Epithelial cell of prostate (primary cell): ENCODE results near the gene PPP1R13B.
"Not testable (repeated sequence)": the region's sequence is repeated elsewhere in the genome, so short reads cannot be mapped to it uniquely, and the experiment has no call there.

Source experiments
- DNase-seq: peaks from one replicate; pipeline ENCODE4 v3.0.0-alpha.2; 2011; ENCODE audit warnings: low read depth, low spot score
- H3K27ac ChIP-seq: fragments of 450-650 bp; 2 replicates; pipeline ENCODE4 v1.5.1; 2017; ENCODE audit warnings: mild to moderate bottlenecking

The PPP1R13B gene

GRCh38 chr14:103847451-103848174 lies at the start of gene PPP1R13B:
Gene PPP1R13B, minus strand, starts transcription at chr14:103847575. Its CDS starts 268 bp downstream, at chr14:103847307.
- peak; percentile 43 for DNase-seq
- H3K27ac ChIP-seq, result peak within 1 kb of the TSS; percentile 68

DNA sequence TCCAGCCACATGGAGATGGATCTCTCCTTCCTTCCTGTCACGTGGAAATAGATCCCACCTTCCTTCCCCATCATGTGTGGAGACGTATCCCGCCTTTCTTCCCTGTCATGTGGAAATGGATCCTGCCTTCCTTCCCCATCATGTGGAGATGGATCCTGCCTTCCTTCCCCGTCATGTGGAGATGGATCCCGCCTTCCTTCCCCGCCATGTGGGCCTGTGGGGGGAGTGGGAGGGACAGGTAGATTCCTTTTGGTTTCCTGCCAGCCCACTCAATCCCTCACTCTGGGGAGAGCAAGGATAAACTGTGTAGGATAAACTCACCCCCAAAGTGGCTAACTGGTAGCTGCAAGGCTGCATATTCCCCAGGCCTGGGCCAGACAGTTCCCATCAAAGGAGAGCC lies 49.2 kb upstream of the PPP1R13B start:
- H3K27ac ChIP-seq, result no peak overlapping the region
- DNase-seq, result no peak

DNA sequence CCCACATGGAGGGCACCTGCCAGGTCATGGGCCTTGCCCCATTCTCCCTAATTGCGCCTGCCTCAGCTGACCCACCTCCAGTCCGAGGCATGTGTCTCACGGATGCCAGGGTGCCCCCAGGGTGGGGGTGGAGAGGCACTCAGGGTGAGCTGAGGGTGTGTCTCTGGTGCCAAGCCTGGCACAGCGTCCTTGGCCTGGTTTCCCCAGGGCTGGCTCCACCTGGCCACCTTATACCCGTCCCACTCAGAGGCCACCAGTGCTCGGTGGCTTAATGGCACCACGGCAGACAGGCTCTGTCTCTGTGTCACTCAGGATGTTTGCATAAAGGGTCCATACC lies 47.3 kb upstream of the PPP1R13B start:
- DNase-seq, result no peak
- no peak overlapping the region for H3K27ac ChIP-seq

DNA sequence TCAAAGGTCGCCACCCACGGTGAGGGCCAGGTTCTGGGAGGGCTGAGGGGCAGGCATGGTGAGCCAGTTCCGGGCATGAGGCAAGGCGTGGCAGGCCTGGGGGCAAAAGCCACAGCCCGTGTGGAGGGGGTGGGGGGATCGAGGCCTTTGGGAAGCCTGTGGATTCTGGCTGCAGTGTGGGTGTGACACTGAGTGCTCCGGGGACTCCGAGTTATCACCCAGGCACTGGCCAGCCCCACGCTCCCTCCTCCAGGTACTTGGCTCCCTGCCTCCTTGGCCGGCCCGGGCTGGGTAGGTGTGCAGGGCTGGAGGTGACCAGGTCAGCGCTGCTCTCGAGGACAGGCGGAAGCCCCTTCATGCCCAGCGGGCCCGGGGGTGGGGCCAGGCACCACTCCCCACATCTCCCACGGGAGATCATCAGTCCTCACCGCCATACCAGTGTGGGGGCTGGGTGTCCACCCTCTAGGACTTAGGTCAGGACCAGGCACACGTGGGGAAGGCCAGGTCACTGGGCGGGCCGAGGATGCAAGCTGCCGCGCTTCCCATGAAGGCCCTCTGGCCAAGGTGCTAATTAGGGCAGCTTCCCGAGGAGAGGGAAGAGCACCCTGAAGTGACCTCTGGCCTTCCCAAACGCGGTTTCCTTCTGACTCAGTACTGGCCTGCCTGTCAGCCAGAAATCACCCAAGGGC lies 46.8 kb upstream of the PPP1R13B start:
- DNase-seq, result no peak
- no peak overlapping the region for H3K27ac ChIP-seq

- H3K27ac ChIP-seq, result no peak overlapping the region
- no peak for DNase-seq
These were observed 44.9 kb upstream of the PPP1R13B start for GRCh38 chr14:103892247-103892646.

DNA sequence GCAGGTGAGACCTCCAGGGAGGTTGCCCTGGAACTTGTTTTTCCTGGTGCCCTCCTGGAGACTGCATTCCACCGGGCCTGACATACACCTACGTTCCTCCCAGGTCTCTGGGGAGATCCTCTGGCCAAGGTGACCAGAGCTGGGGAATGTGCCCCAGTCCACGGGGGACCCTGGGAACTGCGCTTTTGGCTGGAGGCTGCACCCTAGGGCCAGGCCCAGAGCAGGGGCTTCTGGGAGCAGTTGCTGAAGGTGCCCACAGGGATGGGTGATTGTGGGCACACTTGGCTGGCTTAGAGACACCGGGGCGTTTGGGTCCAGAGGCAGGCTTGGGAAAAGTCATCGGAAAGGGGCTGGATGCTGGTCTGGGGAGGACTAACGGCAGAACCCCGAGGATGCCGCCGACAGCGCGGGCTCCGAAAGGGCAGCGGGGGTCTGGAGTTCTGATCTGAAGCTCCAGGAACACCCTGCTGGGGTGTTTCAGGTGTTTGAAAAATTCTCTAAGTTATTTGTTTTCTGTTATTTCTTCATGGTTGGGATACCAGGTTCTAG lies 44.4 kb upstream of the PPP1R13B start:
- no peak overlapping the region for H3K27ac ChIP-seq
- no peak for DNase-seq

GRCh38 chr14:103890821-103891666 lies 43.7 kb upstream of the PPP1R13B start:
- no peak for DNase-seq

DNA sequence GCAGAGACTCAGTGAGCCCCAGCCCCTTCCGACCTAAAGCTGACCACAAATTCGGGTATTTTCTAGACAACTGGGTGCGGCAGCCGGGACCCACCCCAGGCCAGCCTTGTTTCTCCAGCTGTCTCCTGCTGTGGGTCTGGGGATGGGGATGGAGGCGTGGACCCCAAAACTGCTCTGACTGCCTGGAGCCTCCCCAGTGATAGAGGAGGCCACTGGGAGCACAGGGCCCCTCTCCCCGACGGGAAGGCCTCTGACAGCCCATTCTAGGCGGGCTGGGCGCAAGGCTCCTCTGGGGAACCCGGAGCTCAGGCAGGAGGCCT lies 42.6 kb upstream of the PPP1R13B start:
- no peak for DNase-seq
- H3K27ac ChIP-seq, result no peak overlapping the region

More at GRCh38 chr14:103890821-103891666, 43.7 kb upstream of the PPP1R13B start:
- H3K27ac ChIP-seq, result no peak overlapping the region

GRCh38 chr14:103889313-103890051 lies 42.1 kb upstream of the PPP1R13B start:
- H3K27ac ChIP-seq, result no peak overlapping the region
- no peak for DNase-seq

DNA sequence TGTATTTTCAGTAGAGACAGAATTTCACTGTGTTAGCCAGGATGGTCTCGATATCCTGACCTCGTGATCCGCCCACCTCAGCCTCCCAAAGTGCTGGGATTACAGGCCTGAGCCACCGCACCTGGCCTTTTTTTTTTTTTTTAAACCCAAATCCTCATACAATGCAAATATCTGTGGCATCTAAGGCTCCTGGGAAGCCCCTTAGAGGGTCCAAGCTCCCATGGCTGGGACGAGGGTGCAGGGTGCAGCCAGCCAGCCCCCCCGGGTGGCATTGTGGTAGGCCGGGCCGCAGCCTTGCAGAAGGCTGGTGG lies 41.6 kb upstream of the PPP1R13B start:
- not testable (repeated sequence) for DNase-seq, H3K27ac ChIP-seq

DNA sequence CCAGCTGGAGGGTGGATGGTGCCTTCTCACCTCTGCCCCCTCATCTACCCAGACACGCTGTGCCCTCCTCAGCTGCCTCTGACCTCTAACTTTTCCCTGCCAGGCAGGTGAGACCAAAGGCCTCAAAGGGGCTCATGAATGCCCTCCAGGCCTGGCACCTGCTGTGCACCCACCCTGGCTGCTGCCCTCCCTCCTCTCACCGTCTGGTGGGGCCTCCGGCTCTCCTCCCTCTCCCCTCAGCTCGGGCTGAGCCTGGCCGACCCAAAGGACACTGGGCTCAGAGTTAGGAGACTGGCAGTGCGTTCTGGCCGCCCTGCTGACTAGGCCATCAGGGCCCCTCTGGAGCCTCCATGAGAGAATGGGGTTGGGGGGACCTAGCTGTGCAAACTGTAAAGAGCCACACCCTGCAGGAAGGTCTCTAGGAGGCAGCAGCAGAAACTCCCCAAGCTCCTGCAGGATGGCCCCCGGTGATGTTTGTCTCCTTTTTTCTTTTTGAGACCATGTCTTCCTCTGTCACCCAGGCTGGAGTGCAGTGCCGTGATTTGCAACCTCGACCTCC lies 40.3 kb upstream of the PPP1R13B start:
- no peak for DNase-seq
- H3K27ac ChIP-seq, result no peak overlapping the region

- DNase-seq, result no peak
These were observed 39.8 kb upstream of the PPP1R13B start for GRCh38 chr14:103887170-103887501.

GRCh38 chr14:103886304-103887169 lies 39.2 kb upstream of the PPP1R13B start:
- DNase-seq, result no peak

More at GRCh38 chr14:103887170-103887501, 39.8 kb upstream of the PPP1R13B start:
- H3K27ac ChIP-seq, result no peak overlapping the region

GRCh38 chr14:103885509-103885932 lies 38.1 kb upstream of the PPP1R13B start:
- H3K27ac ChIP-seq, result no peak overlapping the region
- no peak for DNase-seq

More at GRCh38 chr14:103886304-103887169, 39.2 kb upstream of the PPP1R13B start:
- H3K27ac ChIP-seq, result no peak overlapping the region

DNA sequence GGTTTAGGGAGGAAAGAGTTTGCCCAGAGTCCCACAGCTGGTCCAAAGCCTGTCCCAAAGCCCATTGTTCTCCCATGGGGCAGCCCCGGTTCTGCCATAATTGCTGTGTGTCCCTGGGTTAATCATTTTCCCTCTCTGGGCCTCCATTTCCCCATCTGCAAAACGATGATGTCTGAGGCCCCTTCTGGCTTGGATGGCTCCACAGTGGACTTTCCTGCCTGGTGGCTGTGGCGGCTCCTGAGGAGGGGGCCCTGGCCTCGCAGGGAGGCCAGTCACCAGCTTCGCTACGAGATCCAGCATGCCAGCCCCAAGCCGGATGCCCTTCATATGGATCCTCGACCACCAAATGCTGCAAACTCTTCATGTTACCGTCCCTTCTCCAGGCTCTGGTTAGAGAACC lies 37.5 kb upstream of the PPP1R13B start:
- H3K27ac ChIP-seq, result no peak overlapping the region
- no peak for DNase-seq

DNA sequence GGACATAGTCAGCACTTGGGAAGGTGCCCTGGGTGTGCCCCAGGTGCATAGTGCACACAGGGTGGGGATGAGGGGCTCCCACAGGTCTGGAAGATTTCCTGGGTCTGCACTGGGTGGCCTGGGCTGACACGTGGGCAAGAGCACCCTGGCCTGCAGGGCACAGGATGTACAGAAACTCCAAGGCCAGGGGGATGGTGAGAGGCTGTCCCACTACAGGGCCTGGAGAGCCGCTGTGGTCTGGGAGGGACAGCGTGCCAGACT lies 35.8 kb upstream of the PPP1R13B start:
- DNase-seq, result no peak
- no peak overlapping the region for H3K27ac ChIP-seq

- no peak for DNase-seq
- no peak overlapping the region for H3K27ac ChIP-seq
These were observed 35.3 kb upstream of the PPP1R13B start for GRCh38 chr14:103882503-103883262.

DNA sequence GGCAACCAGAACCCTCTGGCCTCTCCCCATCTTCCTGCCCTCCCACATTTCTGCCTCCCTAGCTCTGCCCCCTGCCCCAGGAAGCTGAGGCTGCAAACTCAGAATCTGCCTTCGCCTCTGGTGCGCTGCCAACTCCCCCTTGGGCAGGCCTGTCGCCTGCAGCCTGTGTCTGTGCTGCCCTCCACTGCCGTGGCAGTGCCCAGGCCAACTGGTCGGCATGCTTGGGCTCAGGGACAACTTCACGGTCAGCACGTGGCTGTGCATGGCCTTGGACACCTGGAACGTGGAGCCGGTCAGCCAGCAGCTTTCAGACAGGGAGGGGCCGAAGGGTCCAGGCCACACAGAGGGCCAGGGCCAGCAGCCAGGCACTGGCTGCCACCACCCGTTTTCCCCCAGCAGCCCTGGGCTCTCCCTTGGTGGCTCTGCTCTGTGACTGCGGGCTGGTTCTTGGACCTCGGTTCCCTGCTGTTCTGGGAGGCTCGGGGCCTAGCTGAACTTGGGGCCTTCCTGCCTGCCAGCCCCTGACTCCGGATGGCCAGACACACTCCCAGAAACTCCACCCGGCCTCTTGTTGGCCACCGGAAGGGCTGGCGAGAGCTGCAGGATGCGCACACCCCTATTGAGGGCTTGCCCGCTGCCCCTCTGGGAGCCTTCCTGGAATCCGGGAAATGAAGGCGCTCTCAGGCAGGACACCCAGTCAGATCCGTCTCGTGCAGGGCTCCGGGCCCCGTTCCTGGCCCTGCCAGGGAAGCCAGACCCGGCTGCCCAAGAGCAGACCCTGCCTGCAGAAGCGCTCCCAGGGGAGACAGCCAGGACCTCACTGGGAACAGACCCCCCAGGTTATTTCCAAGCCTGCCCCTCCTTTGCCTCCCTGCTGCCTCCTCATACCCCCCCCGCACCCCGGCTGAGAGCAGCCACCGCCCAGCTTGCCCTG lies 34.2 kb upstream of the PPP1R13B start:
- no peak overlapping the region for H3K27ac ChIP-seq
- DNase-seq, result no peak
